Activated CD8-positive, alpha-beta memory T cell treated with anti-CD3 and anti-CD28 coated beads, Interleukin-2, amount 10 ng/mL, durations not matched to agents 7 days and 5 days (primary cell): ENCODE data around the gene RAPGEF6. TPM values are rescaled to one million over a fixed set of nuclear protein-coding genes. Genes with fewer than 3 reads are reported as not detected.

Experiments
- ATAC-seq: fragments of 150-1000 bp; cut with Tn5 transposase; one replicate; pipeline ENCODE4 v1.10.0; 2021; ENCODE audit warnings: moderate library complexity
- CTCF ChIA-PET: fragments of 350-600 bp; sonication (Branson Sonifier 250); formaldehyde crosslinking; loops from one replicate; lab custom pipeline; 2021; ENCODE audit warnings: antibody characterized with exemption; lab: Charles Lee
- DNase-seq: peaks from one replicate; pipeline ENCODE4 v3.0.0-alpha.2; 2020
- H3K27ac Mint-ChIP-seq: one replicate; pipeline ENCODE4 v1.8.0; 2021; ENCODE audit warnings: mild to moderate bottlenecking, mixed read lengths
- H3K27me3 Mint-ChIP-seq: one replicate; pipeline ENCODE4 v1.8.0; 2021; ENCODE audit warnings: mixed read lengths
- H3K36me3 Mint-ChIP-seq: one replicate; pipeline ENCODE4 v1.8.0; 2021; ENCODE audit warnings: mild to moderate bottlenecking, mixed read lengths
- H3K4me1 Mint-ChIP-seq: one replicate; pipeline ENCODE4 v1.8.0; 2021; ENCODE audit warnings: mixed read lengths
- H3K4me3 Mint-ChIP-seq: one replicate; pipeline ENCODE4 v1.8.0; 2021; ENCODE audit warnings: mild to moderate bottlenecking, moderate library complexity, mixed read lengths
- H3K9me3 Mint-ChIP-seq: one replicate; pipeline ENCODE4 v1.8.0; 2022; ENCODE audit warnings: low read depth, mixed read lengths
- total RNA-seq, 2 experiments: library from RNA; stranded (reverse); gene quantifications; one replicate each; pipeline ENCODE4 v1.2.3, GENCODE V29; 2021

Gene RAPGEF6
- total RNA-seq, 2 experiments from 2014 or later, result 31.3 to 35.2 TPM

- peak; percentile 74 for ATAC-seq
- Mint-ChIP-seq H3K4me1 (peaks cover 37% of the 10 kb centered on the region), H3K9me3 (no peaks in the 10 kb centered on the region), H3K27ac (no peak overlapping the region), H3K27me3 (no peaks in the 10 kb centered on the region), H3K4me3 (no peak overlapping the region), H3K36me3 (peaks cover 11% of the 10 kb centered on the region)
- CTCF ChIA-PET, result interaction anchor here (0.6 to 8.0 kb wide), 56 partner anchors 8 to 509 kb away, joined by 3 to 140 read pairs (median 4); partner anchors contain the start of genes ACSL6 and FNIP1
- DNase-seq, result peak; percentile 51
These were observed 45.3 kb downstream of the RAPGEF6 start for GRCh38 chr5:131589510-131590348.

- Mint-ChIP-seq H3K36me3 (peaks cover 8% of the 10 kb centered on the region), H3K4me3 (no peak overlapping the region), H3K27me3 (no peaks in the 10 kb centered on the region), H3K9me3 (no peaks in the 10 kb centered on the region), H3K27ac (no peak overlapping the region), H3K4me1 (peaks cover 34% of the 10 kb centered on the region)
- CTCF ChIA-PET, result interaction anchor here (1.2 to 8.0 kb wide), 4 partner anchors 189 to 478 kb away, joined by 3 to 140 read pairs (median 4); no protein-coding TSS in a partner anchor
- ATAC-seq (no peak), DNase-seq (no peak)
These were observed 47.5 kb downstream of the RAPGEF6 start for GRCh38 chr5:131587541-131587940.

- Mint-ChIP-seq H3K36me3 (peaks cover 50% of the 10 kb centered on the region), H3K9me3 (peaks cover 13% of the 10 kb centered on the region), H3K27ac (no peak overlapping the region)
These were observed 53.3 kb downstream of the RAPGEF6 start for GRCh38 chr5:131581702-131582101.

GRCh38 chr5:131579917-131580671, 54.9 kb downstream of the RAPGEF6 start:
- peaks cover 47% of the 10 kb centered on the region for H3K36me3 Mint-ChIP-seq
- DNase-seq (no peak), ATAC-seq (no peak)
- H3K9me3 Mint-ChIP-seq, result peaks cover 13% of the 10 kb centered on the region
- no peaks in the 10 kb centered on the region for H3K27me3 Mint-ChIP-seq
- H3K4me1 Mint-ChIP-seq, result peaks cover 15% of the 10 kb centered on the region
- no peak overlapping the region for H3K4me3 Mint-ChIP-seq
- CTCF ChIA-PET, result interaction anchor here (1.3 to 1.6 kb wide), 2 partner anchors 9 to 427 kb away, joined by 4 to 7 read pairs; no protein-coding TSS in a partner anchor
- no peak overlapping the region for H3K27ac Mint-ChIP-seq

More at GRCh38 chr5:131581702-131582101, 53.3 kb downstream of the RAPGEF6 start:
- CTCF ChIA-PET, result interaction anchor here (1.4 kb wide), 1 partner anchor 8 kb away, joined by 5 read pairs; no protein-coding TSS in a partner anchor
- DNase-seq (no peak), ATAC-seq (no peak)
- Mint-ChIP-seq H3K4me3 (no peak overlapping the region), H3K4me1 (peaks cover 16% of the 10 kb centered on the region), H3K27me3 (no peaks in the 10 kb centered on the region)

GRCh38 chr5:131575660-131576227, 59.3 kb downstream of the RAPGEF6 start:
- H3K4me1 Mint-ChIP-seq, result peaks cover 2% of the 10 kb centered on the region
- no peak overlapping the region for H3K4me3 Mint-ChIP-seq
- H3K36me3 Mint-ChIP-seq, result peaks cover 43% of the 10 kb centered on the region
- H3K27me3 Mint-ChIP-seq, result no peaks in the 10 kb centered on the region
- CTCF ChIA-PET, result no interaction called here
- H3K27ac Mint-ChIP-seq, result no peak overlapping the region
- DNase-seq, result no peak
- no peak for ATAC-seq
- peaks cover 5% of the 10 kb centered on the region for H3K9me3 Mint-ChIP-seq

GRCh38 chr5:131571669-131572168, 63.3 kb downstream of the RAPGEF6 start:
- Mint-ChIP-seq H3K27ac (no peak overlapping the region), H3K4me3 (no peak overlapping the region), H3K27me3 (no peaks in the 10 kb centered on the region), H3K36me3 (peaks cover 32% of the 10 kb centered on the region), H3K4me1 (peaks cover 7% of the 10 kb centered on the region), H3K9me3 (peaks cover 2% of the 10 kb centered on the region)
- no peak for DNase-seq
- CTCF ChIA-PET, result no interaction called here
- no peak for ATAC-seq

GRCh38 chr5:131570757-131571156, 64.3 kb downstream of the RAPGEF6 start:
- H3K27me3 Mint-ChIP-seq, result no peaks in the 10 kb centered on the region
- H3K27ac Mint-ChIP-seq, result no peak overlapping the region
- peaks cover 32% of the 10 kb centered on the region for H3K36me3 Mint-ChIP-seq
- no peak for ATAC-seq
- no peak overlapping the region for H3K4me3 Mint-ChIP-seq
- peaks cover 7% of the 10 kb centered on the region for H3K4me1 Mint-ChIP-seq
- peaks cover 2% of the 10 kb centered on the region for H3K9me3 Mint-ChIP-seq
- CTCF ChIA-PET, result no interaction called here
- DNase-seq, result no peak

- Mint-ChIP-seq H3K27ac (no peak overlapping the region), H3K4me3 (no peak overlapping the region), H3K27me3 (no peaks in the 10 kb centered on the region), H3K36me3 (peaks cover 31% of the 10 kb centered on the region), H3K4me1 (peaks cover 7% of the 10 kb centered on the region), H3K9me3 (no peaks in the 10 kb centered on the region)
- CTCF ChIA-PET, result interaction anchor here (0.6 to 1.1 kb wide), 4 partner anchors 25 to 436 kb away, joined by 3 to 4 read pairs (median 3); no protein-coding TSS in a partner anchor
- no peak for ATAC-seq
- DNase-seq, result no peak
These were observed 70.8 kb downstream of the RAPGEF6 start for GRCh38 chr5:131564229-131564652.

- no peak for ATAC-seq
- DNase-seq, result no peak
- CTCF ChIA-PET, result interaction anchor here (0.6 to 1.0 kb wide), 3 partner anchors 26 to 418 kb away, joined by 3 to 5 read pairs (median 3); no protein-coding TSS in a partner anchor
- Mint-ChIP-seq H3K4me3 (no peak overlapping the region), H3K4me1 (peaks cover 7% of the 10 kb centered on the region), H3K27ac (no peak overlapping the region), H3K9me3 (no peaks in the 10 kb centered on the region), H3K36me3 (peaks cover 33% of the 10 kb centered on the region), H3K27me3 (no peaks in the 10 kb centered on the region)
These were observed 71.4 kb downstream of the RAPGEF6 start for GRCh38 chr5:131563434-131564228.

GRCh38 chr5:131550606-131551005, 84.4 kb downstream of the RAPGEF6 start:
- H3K4me3 Mint-ChIP-seq, result no peak overlapping the region
- no peaks in the 10 kb centered on the region for H3K27me3 Mint-ChIP-seq
- H3K36me3 Mint-ChIP-seq, result peaks cover 50% of the 10 kb centered on the region
- peaks cover 48% of the 10 kb centered on the region for H3K4me1 Mint-ChIP-seq
- DNase-seq (no peak), ATAC-seq (no peak)
- H3K27ac Mint-ChIP-seq, result no peak overlapping the region
- CTCF ChIA-PET, result no interaction called here
- no peaks in the 10 kb centered on the region for H3K9me3 Mint-ChIP-seq

- Mint-ChIP-seq H3K4me3 (peak overlapping the region; percentile 73), H3K27me3 (no peaks in the 10 kb centered on the region), H3K9me3 (no peaks in the 10 kb centered on the region), H3K27ac (peak overlapping the region; percentile 92), H3K4me1 (peaks cover 56% of the 10 kb centered on the region), H3K36me3 (peaks cover 51% of the 10 kb centered on the region)
- DNase-seq (no peak), ATAC-seq (peak; percentile 98)
- CTCF ChIA-PET, result interaction anchor here (1.2 to 1.8 kb wide), 2 partner anchors 18 to 22 kb away, joined by 3 to 4 read pairs; no protein-coding TSS in a partner anchor
These were observed 86.9 kb downstream of the RAPGEF6 start for GRCh38 chr5:131548176-131548575.

- DNase-seq (no peak), ATAC-seq (no peak)
- Mint-ChIP-seq H3K27me3 (no peaks in the 10 kb centered on the region), H3K36me3 (peaks cover 54% of the 10 kb centered on the region), H3K9me3 (no peaks in the 10 kb centered on the region), H3K4me1 (peaks cover 58% of the 10 kb centered on the region), H3K4me3 (no peak overlapping the region), H3K27ac (no peak overlapping the region)
- CTCF ChIA-PET, result interaction anchor here (1.6 kb wide), 1 partner anchor 13 kb away, joined by 6 read pairs; no protein-coding TSS in a partner anchor
These were observed 89.2 kb downstream of the RAPGEF6 start for GRCh38 chr5:131545845-131546244.
